ENCODE results near the gene CNTNAP2. TPM values are rescaled to one million over a fixed set of nuclear protein-coding genes. Genes with fewer than 3 reads are reported as not detected.

CNTNAP2 gene
- total RNA-seq, 1 experiment from 2014 or later, result 64.5 TPM

DNA sequence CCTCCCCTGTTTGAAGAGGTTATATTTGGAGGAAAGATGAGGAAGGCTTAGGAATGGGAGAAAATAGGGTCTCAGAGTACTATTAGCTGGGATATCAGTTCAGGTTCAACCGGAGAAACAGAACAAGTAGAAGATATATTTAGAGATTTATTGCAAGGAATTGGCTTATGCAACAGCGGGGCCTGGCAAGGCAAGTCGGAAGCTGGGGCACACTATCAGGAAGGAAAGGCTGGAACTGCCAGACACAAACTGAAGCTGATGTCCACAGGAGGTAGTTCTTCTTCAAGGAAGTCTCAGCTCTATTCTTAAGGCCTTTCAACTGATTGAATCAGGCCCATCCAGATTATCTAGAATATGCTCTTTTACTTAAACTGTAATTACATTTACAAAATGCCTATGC, 1534.4 kb downstream of the CNTNAP2 start:
- no peak overlapping the region for H3K4me3 Mint-ChIP-seq
- Histone ChIP-seq H2BK20ac (ENCODE audit: low read depth, low read length, poor library complexity, severe bottlenecking) (no peak overlapping the region), H2BK120ac (ENCODE audit: low read depth, low read length, poor library complexity, severe bottlenecking) (no peak overlapping the region), H3K9ac (ENCODE audit: extremely low read depth, insufficient read length, low read length) (no peak overlapping the region), H4K20me1 (ENCODE audit: control insufficient read depth, insufficient read depth, insufficient read length) (no peaks in the 10 kb centered on the region), H4K91ac (ENCODE audit: insufficient read length, low read depth, low read length) (no peak overlapping the region), H3T11ph (ENCODE audit: low read length) (no peak overlapping the region), H3K4me2 (ENCODE audit: insufficient read depth, insufficient read length, low read length) (no peak overlapping the region), H3K9me3 (ENCODE audit: control insufficient read depth, low read depth, low read length) (no peaks in the 10 kb centered on the region), H4K8ac (replicated peaks; ENCODE audit: insufficient read length, low read depth, low read length) (no peak overlapping the region), H2AK5ac (ENCODE audit: insufficient read length, low read length) (no peak overlapping the region), H3K4me1 (ENCODE audit: insufficient read depth, low read length) (no peaks in the 10 kb centered on the region), H3K27me3 (ENCODE audit: insufficient read depth, low read length) (no peaks in the 10 kb centered on the region), H3K14ac (ENCODE audit: insufficient read depth, low read length) (no peak overlapping the region), H3K23ac (ENCODE audit: insufficient read length, low read depth, low read length) (no peak overlapping the region), H3K18ac (ENCODE audit: insufficient read length, low read depth, low read length) (no peak overlapping the region), H2BK15ac (ENCODE audit: low read depth, low read length) (no peak overlapping the region), H3K79me1 (ENCODE audit: insufficient read depth, low read depth, low read length, poor library complexity, severe bottlenecking) (no peaks in the 10 kb centered on the region), H3K56ac (ENCODE audit: insufficient read length, low read depth, low read length) (no peak overlapping the region), H3K79me2 (ENCODE audit: insufficient read depth, low read length) (no peaks in the 10 kb centered on the region), H2AFZ (ENCODE audit: low read length) (no peak overlapping the region), H2BK5ac (ENCODE audit: insufficient read length, low read length) (no peak overlapping the region), H3K4ac (ENCODE audit: low read depth, low read length) (no peak overlapping the region), H2BK12ac (ENCODE audit: insufficient read length, low read depth, low read length) (no peak overlapping the region), H4K5ac (ENCODE audit: insufficient read length, low read depth, low read length) (no peak overlapping the region), H3K27ac (ENCODE audit: insufficient read length, low read depth, low read length) (no peak overlapping the region), H3K23me2 (ENCODE audit: insufficient read length, low read depth, low read length, poor library complexity, severe bottlenecking) (no peaks in the 10 kb centered on the region)
- no peaks in the 10 kb centered on the region for H3K9me3 Mint-ChIP-seq
- DNase-seq, result no peak
- no CpG with 5 or more reads among the region's 3 CpGs for WGBS (ENCODE audit: extremely low coverage, insufficient read length, low lambda C conversion rate)
- no peaks in the 10 kb centered on the region for H3K36me3 Mint-ChIP-seq (ENCODE audit: insufficient read depth in 1 of 3, low read depth in 3 of 3)
- TF ChIP-seq, protein P1, sequence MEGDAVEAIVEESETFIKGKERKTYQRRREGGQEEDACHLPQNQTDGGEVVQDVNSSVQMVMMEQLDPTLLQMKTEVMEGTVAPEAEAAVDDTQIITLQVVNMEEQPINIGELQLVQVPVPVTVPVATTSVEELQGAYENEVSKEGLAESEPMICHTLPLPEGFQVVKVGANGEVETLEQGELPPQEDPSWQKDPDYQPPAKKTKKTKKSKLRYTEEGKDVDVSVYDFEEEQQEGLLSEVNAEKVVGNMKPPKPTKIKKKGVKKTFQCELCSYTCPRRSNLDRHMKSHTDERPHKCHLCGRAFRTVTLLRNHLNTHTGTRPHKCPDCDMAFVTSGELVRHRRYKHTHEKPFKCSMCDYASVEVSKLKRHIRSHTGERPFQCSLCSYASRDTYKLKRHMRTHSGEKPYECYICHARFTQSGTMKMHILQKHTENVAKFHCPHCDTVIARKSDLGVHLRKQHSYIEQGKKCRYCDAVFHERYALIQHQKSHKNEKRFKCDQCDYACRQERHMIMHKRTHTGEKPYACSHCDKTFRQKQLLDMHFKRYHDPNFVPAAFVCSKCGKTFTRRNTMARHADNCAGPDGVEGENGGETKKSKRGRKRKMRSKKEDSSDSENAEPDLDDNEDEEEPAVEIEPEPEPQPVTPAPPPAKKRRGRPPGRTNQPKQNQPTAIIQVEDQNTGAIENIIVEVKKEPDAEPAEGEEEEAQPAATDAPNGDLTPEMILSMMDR (conservative IDR thresholded peaks at IDR 0.05), result no peak
- H3K27ac Mint-ChIP-seq, result no peak overlapping the region
- no peaks in the 10 kb centered on the region for H3K27me3 Mint-ChIP-seq (ENCODE audit: low read depth)
- peaks cover 16 to 18% of the 10 kb centered on the region in 2 experiments for H3K4me1 Mint-ChIP-seq
